Measurements from ENCODE around the gene TEAD2.

TEAD2 gene

DNA sequence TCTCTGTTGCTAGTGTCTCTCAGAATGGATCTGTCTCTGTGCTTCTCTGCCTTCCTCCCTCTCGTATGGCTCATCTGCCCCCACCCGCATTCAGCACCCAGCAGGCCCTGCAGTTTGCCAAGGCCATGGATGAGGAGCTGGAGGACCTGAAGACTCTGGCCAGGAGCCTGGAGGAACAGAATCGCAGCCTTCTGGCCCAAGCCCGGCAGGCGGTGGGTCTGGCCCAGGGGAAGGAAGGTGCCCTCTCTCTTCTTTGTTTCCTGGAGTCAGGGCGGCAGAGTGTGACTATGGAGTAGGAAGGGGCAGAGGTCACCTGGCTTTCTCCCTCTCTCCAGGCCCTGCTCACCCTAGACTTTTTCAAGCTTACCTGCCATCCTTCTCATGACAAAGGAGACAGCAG, 36.7 kb upstream of the TEAD2 start (continued):
- TF ChIP-seq, protein P1, sequence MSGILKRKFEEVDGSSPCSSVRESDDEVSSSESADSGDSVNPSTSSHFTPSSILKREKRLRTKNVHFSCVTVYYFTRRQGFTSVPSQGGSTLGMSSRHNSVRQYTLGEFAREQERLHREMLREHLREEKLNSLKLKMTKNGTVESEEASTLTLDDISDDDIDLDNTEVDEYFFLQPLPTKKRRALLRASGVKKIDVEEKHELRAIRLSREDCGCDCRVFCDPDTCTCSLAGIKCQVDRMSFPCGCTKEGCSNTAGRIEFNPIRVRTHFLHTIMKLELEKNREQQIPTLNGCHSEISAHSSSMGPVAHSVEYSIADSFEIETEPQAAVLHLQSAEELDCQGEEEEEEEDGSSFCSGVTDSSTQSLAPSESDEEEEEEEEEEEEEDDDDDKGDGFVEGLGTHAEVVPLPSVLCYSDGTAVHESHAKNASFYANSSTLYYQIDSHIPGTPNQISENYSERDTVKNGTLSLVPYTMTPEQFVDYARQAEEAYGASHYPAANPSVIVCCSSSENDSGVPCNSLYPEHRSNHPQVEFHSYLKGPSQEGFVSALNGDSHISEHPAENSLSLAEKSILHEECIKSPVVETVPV (CRISPR knock-in tag; IDR thresholded peaks at IDR 0.05) = no peak
- TF ChIP-seq TOX (CRISPR knock-in tag; IDR thresholded peaks at IDR 0.05; ENCODE audit: borderline replicate concordance) (no peak), SNAI2 (CRISPR knock-in tag; IDR thresholded peaks at IDR 0.05) (no peak), ZFP3 (CRISPR knock-in tag; IDR thresholded peaks at IDR 0.05) (no peak)

DNA sequence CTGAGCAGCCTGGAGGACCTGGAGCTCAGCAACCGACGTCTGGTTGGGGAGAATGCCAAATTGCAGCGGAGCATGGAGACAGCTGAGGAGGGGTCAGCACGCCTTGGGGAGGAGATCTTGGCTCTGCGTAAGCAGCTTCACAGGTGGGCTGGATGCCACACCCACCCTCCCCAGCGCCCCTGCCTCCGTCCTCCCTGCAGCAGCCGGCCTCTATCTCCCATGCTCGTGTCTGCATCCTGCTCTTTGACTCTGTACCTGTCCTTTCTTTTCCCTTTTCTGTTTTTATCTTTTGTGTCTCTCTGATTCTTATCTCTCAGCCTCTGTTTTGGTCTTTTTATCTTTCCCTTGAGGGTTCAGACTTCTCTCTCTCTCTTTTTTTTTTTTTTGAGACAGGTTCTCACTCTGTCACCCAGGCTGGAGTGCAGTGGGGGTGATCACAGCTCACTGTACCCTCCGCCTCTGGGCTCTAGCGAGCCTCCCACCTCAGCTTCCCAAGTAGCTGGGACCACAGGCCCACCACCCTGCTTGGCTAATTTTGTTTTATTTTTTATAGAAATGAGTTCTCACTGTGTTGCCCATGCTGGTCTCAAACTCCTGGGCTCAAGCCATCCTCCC, 35.9 kb upstream of the TEAD2 start:
- TF ChIP-seq ZNF70 (CRISPR knock-in tag; IDR thresholded peaks at IDR 0.05) (no peak), ZFP3 (CRISPR knock-in tag; IDR thresholded peaks at IDR 0.05) (no peak), TCF4 (CRISPR knock-in tag; IDR thresholded peaks at IDR 0.05; ENCODE audit: borderline replicate concordance) (no peak), ARNTL (CRISPR knock-in tag; IDR thresholded peaks at IDR 0.05; ENCODE audit: borderline replicate concordance, low read depth) (no peak), ZFP30 (CRISPR knock-in tag; IDR thresholded peaks at IDR 0.05) (no peak), ESRRG (CRISPR knock-in tag; IDR thresholded peaks at IDR 0.05) (no peak), RARB (CRISPR knock-in tag; IDR thresholded peaks at IDR 0.05) (no peak), ISL1 (CRISPR knock-in tag; IDR thresholded peaks at IDR 0.05) (no peak), TOX (CRISPR knock-in tag; IDR thresholded peaks at IDR 0.05; ENCODE audit: borderline replicate concordance) (no peak), ZC3H10 (CRISPR knock-in tag; IDR thresholded peaks at IDR 0.05) (no peak), ZNF8 (CRISPR knock-in tag; IDR thresholded peaks at IDR 0.05) (no peak), GLIS3 (CRISPR knock-in tag; IDR thresholded peaks at IDR 0.05) (no peak)
- TF ChIP-seq, protein P2, sequence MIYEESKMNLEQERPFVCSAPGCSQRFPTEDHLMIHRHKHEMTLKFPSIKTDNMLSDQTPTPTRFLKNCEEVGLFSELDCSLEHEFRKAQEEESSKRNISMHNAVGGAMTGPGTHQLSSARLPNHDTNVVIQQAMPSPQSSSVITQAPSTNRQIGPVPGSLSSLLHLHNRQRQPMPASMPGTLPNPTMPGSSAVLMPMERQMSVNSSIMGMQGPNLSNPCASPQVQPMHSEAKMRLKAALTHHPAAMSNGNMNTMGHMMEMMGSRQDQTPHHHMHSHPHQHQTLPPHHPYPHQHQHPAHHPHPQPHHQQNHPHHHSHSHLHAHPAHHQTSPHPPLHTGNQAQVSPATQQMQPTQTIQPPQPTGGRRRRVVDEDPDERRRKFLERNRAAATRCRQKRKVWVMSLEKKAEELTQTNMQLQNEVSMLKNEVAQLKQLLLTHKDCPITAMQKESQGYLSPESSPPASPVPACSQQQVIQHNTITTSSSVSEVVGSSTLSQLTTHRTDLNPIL (CRISPR knock-in tag; IDR thresholded peaks at IDR 0.05; ENCODE audit: low read depth) = no peak

DNA sequence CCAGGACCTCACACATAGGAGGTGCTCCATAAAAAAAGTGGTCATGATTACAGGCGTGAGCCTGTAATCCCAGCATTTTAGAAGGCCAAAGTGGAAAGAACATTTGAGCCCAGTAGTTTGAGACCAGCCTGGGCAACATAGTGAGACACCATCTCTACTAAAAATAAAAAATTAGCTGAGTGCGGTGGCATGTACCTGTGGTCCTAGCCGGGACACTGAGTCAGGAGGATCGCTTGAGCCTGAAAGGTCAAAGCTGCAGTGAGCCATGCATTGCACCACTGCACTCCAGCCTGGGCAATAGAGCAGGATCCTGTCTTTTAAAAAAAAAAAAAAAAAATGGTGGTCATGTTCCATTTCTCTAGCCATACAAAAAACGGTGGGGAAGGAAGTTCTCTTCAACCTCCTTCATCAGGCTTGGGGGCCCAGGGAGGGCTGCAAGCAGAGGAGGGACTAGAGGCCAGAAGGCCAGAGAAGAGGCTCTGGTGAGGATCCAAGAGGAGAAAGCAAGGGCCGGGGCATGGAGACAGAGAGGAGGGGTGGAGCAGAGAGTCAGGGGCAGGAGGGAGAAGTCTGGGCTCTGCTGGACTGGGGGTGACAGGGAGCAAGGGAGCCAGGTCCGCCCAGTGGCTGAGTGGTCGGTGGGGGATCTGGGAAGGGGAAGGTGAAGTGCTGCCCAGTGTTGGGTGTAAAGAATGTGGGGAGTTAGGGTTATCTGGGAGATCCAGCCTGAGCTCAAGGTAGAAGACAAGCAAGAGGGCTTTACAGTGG, 34.7 kb upstream of the TEAD2 start:
- no peak for ATAC-seq
- no peak for TF ChIP-seq ZNF565 (CRISPR knock-in tag; conservative IDR thresholded peaks at IDR 0.05; ENCODE audit: low read depth)
- no peak for TF ChIP-seq RARB (CRISPR knock-in tag; IDR thresholded peaks at IDR 0.05)
- TF ChIP-seq ZFP3 (CRISPR knock-in tag; IDR thresholded peaks at IDR 0.05) = no peak
- TF ChIP-seq TOX (CRISPR knock-in tag; IDR thresholded peaks at IDR 0.05; ENCODE audit: borderline replicate concordance) = no peak
- TF ChIP-seq, protein P3, sequence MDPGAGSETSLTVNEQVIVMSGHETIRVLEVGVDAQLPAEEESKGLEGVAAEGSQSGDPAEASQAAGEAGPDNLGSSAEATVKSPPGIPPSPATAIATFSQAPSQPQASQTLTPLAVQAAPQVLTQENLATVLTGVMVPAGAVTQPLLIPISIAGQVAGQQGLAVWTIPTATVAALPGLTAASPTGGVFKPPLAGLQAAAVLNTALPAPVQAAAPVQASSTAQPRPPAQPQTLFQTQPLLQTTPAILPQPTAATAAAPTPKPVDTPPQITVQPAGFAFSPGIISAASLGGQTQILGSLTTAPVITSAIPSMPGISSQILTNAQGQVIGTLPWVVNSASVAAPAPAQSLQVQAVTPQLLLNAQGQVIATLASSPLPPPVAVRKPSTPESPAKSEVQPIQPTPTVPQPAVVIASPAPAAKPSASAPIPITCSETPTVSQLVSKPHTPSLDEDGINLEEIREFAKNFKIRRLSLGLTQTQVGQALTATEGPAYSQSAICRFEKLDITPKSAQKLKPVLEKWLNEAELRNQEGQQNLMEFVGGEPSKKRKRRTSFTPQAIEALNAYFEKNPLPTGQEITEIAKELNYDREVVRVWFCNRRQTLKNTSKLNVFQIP (CRISPR knock-in tag; IDR thresholded peaks at IDR 0.05; ENCODE audit: borderline replicate concordance, low read depth) = no peak
- TF ChIP-seq ESRRG (CRISPR knock-in tag; IDR thresholded peaks at IDR 0.05) = no peak
- TF ChIP-seq PPARA (CRISPR knock-in tag; IDR thresholded peaks at IDR 0.05; ENCODE audit: borderline replicate concordance) = no peak
- TF ChIP-seq ISL1 (CRISPR knock-in tag; IDR thresholded peaks at IDR 0.05) = no peak
- no peak for TF ChIP-seq OSR1 (CRISPR knock-in tag; IDR thresholded peaks at IDR 0.05)
- no peak for TF ChIP-seq ARNTL (CRISPR knock-in tag; IDR thresholded peaks at IDR 0.05; ENCODE audit: borderline replicate concordance, low read depth)
- TF ChIP-seq ZNF8 (CRISPR knock-in tag; IDR thresholded peaks at IDR 0.05) = no peak
- TF ChIP-seq GLIS3 (CRISPR knock-in tag; IDR thresholded peaks at IDR 0.05) = no peak
- TF ChIP-seq ZNF70 (CRISPR knock-in tag; IDR thresholded peaks at IDR 0.05) = no peak

More for the DNA sequence above, 35.9 kb upstream of the TEAD2 start:
- ATAC-seq = no peak

DNA sequence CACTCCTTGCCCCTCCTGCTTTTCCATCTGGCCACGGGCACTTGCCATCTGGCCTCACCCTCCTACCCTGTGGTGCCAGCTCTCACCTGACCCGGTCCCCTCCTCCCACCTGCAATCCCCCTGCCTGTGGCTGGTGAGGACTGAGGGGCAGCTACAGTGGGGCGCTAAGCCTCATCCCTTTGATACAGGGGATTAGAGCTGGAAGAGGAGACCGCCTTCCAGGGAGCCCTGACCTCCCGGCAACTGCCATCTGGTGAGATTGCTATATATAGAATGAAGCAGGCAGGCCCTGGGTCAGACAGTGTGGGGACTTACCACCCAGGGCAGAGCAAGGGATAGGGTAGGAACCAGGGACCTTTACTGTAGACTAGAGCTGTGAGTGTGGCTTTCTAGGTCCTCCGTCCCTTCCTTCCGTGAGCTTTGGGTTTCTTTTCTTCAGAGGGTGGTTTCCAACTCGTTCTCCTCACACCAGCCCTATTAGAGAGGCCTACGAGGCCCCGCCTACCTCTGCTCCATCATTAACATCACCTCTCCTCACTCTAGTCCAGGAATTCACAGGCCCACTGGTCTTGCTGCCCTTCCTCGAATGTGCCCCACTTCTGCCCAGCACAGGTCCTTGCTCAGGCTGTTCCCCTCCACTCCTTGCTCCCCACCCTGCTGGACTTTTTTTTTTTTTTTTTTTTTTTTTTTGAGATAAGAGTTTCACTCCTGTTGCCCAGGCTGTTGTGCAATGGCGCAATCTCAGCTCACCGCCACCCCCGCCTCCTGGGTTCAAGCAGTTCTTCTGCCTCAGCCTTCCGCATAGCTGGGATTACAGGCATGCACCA, 33.6 kb upstream of the TEAD2 start:
- no peak for ATAC-seq
- TF ChIP-seq, protein P2 (CRISPR knock-in tag; IDR thresholded peaks at IDR 0.05; ENCODE audit: low read depth) = no peak
- no peak for TF ChIP-seq ZNF70 (CRISPR knock-in tag; IDR thresholded peaks at IDR 0.05)
- TF ChIP-seq, protein P1 (CRISPR knock-in tag; IDR thresholded peaks at IDR 0.05) = no peak
- TF ChIP-seq, protein P3 (CRISPR knock-in tag; IDR thresholded peaks at IDR 0.05; ENCODE audit: borderline replicate concordance, low read depth) = no peak
- no peak for TF ChIP-seq ZFP30 (CRISPR knock-in tag; IDR thresholded peaks at IDR 0.05)
- TF ChIP-seq ESRRG (CRISPR knock-in tag; IDR thresholded peaks at IDR 0.05) = no peak
- no peak for TF ChIP-seq ARNTL (CRISPR knock-in tag; IDR thresholded peaks at IDR 0.05; ENCODE audit: borderline replicate concordance, low read depth)
- no peak for TF ChIP-seq ZFP3 (CRISPR knock-in tag; IDR thresholded peaks at IDR 0.05)
- TF ChIP-seq, protein P4, sequence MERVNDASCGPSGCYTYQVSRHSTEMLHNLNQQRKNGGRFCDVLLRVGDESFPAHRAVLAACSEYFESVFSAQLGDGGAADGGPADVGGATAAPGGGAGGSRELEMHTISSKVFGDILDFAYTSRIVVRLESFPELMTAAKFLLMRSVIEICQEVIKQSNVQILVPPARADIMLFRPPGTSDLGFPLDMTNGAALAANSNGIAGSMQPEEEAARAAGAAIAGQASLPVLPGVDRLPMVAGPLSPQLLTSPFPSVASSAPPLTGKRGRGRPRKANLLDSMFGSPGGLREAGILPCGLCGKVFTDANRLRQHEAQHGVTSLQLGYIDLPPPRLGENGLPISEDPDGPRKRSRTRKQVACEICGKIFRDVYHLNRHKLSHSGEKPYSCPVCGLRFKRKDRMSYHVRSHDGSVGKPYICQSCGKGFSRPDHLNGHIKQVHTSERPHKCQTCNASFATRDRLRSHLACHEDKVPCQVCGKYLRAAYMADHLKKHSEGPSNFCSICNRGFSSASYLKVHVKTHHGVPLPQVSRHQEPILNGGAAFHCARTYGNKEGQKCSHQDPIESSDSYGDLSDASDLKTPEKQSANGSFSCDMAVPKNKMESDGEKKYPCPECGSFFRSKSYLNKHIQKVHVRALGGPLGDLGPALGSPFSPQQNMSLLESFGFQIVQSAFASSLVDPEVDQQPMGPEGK (CRISPR knock-in tag; IDR thresholded peaks at IDR 0.05; ENCODE audit: borderline replicate concordance) = no peak
- TF ChIP-seq PPARA (CRISPR knock-in tag; IDR thresholded peaks at IDR 0.05; ENCODE audit: borderline replicate concordance) = no peak
- TF ChIP-seq ZC3H10 (CRISPR knock-in tag; IDR thresholded peaks at IDR 0.05) = no peak
- no peak for TF ChIP-seq ZNF565 (CRISPR knock-in tag; conservative IDR thresholded peaks at IDR 0.05; ENCODE audit: low read depth)
